Measurements from ENCODE around the gene RIMS4.

The RIMS4 gene

DNA sequence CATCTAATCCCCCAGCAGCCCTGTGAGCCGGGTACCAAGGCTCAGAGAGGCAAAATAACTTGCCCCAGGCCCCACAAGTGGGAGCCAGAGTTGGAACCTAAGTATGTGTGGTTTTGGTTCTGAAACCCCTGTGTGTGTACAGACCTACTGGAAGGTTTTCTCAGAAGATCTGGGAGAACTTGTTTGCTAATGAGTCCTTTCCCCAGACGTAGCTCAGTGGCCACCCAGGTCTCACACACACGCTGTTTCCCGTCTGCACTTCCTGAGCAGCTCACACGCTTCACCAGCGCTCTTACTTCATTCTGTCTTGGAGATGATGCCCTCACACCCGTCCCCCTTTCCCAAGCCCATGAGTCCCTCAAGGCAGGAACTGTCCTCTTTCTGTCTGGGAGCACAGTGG, 87.0 kb downstream of the RIMS4 start:
- DNase-seq, result no peak

DNA sequence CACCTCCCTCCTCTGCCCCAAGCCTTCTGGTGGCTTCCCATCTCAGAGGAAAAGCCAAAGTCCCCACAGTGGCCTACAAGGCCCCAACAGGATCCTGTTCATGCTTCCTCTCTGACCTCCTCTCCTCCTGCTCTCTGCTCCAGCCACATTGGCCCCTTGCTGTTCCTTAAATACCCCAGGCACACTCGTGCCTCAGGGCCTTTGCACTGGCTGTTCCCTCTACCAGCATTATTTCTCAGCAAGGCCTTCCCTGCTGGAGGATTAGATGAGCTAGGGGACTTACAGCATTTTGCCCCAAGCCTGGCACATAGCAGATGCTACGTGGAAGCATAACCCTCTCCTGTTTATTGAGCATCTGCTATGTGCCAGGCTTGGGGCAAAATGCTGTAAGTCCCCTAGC, 87.4 kb downstream of the RIMS4 start:
- no peak for DNase-seq

DNA sequence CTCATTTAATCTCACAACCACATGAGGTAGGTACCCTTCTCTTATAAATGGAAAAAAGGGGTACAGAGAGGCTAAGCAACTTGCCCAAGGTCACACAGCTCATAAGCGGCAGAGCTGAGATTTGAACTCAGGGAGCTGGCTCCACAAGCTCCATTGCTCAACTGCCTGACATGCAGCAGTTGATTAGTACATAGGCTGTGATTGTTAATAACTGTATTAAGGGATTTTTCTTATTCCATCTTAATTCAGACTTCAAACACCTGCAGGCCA, 88.6 kb downstream of the RIMS4 start:
- DNase-seq, result no peak

DNA sequence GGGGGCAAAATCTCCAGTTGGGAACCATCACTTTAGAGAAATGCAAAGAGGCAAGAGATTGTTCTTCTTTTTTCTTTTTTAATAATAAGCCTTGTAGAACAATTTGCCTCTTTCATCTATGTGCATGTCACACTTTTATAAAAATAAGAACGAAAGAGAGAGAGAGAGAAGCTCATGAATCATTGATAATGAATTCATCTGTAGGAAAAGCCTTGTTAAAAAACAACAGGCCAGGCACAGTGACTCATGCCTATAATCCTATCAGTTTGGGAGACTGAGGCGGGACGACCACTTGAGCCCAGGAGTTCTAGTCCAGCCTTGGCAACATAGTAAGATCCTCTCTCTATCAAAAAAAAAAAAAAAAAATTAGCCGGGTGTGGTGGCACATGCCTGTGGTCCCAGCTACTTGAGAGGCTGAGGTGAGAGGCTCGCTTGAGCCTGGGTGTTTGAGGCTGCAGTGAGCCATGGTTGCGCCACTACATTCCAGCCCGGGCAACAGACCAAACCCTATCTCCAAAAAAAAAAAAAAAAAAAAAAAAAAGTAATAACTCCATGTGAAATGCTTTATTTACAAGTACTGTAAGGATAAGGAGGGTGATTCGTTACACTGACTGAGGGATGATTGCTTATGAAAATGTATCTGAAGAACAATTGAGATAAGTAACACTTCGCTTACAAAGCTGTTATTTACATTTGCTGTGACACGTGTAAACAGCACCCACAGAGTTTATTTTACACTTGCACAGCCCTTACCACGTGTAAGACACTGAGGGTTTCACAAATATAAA, 89.2 kb downstream of the RIMS4 start:
- peak in 3 of 56 donors; percentile 7 to 59 (median 24) for DNase-seq

DNA sequence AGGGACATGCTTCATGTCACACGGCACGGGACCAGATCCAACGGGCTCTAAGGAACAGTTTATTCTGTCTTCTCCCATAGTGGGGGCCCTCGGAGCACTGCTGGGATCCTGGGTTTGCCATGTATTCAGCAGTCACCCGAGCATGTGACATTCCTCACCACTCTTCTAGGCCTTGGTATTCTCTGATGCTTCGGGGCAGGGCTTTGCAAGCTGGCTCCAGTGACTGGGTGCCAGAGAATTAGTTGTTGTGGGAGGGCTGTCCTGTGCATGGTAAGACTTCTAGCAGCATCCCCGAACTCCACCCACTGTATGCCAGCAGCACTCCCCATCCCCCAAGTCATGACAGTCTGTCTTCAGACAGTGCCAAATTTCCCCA, 89.7 kb downstream of the RIMS4 start:
- DNase-seq, result peak in 49 of 56 donors; percentile 15 to 83 (median 51)

DNA sequence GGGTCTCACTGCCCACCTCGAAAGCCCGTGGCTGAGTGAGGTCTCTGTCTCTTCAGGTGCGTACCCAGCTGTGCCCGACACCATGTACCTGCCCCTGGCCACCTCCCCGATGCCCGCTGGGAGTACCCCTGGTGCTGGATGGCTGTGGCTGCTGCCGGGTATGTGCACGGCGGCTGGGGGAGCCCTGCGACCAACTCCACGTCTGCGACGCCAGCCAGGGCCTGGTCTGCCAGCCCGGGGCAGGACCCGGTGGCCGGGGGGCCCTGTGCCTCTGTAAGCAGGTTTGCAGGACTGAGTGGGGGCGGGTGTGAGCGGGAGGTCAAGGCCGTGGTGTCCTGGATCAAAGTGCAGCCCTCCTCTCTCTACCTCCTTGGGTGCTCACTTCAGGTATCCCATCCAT, 90.5 kb downstream of the RIMS4 start:
- DNase-seq, result no peak

DNA sequence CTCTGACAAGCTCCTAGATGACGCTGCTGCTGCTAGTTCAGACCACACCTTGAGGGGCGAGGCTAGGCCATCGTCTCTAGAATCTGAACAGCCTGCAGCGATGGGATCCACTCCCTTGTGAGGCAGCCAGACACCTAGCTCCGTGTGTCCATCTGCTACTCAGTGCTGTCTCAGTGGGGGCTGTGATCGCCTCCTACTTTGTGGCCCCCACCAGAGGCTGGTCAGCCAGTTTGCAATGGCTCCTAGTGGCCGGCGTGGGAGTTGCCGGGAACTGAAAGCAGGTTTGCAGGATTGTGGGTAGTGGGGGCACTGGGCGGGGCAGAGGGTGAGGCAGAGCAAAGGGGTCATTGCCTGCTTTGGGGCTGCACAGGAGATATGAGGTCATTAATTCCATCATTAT, 92.4 kb downstream of the RIMS4 start:
- no peak for DNase-seq

DNA sequence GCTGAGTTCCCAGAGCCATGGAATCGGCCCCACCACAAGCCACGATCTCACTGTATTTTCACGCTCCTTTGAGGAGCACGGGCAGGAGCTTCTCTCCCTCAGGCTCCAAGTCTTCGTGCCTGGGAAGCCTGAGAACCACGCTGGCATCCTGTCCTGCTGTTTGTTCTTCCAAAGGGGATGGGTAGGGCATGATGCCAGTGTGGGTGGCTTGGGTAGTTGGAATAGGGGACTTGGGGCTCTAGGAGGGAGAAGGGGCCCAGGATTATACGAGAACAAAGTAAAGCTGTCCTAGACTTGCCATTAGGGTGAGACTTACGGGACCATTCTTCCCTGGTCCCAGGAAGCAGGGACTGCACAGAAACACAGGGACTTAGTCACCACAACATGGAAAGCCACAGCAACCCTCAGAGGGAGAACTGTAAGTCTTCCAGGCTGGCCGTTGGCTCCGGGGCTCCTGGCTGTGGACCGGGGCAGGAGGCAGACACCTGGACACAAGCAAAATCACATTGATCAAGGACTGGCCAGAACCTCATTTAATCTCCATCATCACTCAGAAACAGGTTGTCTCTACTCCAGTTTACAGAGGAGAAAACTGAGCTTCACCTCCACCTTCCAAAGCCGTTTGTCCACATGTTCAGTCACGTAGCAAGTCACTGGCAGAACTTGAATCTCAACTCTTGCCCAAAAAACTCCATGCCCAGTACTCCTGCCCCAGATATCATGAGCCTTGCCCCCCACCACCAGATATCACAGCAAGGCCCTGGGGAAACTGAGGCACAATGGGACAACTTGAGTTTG, 93.8 kb downstream of the RIMS4 start:
- peak in 1 of 56 donors; percentile 27 for DNase-seq

DNA sequence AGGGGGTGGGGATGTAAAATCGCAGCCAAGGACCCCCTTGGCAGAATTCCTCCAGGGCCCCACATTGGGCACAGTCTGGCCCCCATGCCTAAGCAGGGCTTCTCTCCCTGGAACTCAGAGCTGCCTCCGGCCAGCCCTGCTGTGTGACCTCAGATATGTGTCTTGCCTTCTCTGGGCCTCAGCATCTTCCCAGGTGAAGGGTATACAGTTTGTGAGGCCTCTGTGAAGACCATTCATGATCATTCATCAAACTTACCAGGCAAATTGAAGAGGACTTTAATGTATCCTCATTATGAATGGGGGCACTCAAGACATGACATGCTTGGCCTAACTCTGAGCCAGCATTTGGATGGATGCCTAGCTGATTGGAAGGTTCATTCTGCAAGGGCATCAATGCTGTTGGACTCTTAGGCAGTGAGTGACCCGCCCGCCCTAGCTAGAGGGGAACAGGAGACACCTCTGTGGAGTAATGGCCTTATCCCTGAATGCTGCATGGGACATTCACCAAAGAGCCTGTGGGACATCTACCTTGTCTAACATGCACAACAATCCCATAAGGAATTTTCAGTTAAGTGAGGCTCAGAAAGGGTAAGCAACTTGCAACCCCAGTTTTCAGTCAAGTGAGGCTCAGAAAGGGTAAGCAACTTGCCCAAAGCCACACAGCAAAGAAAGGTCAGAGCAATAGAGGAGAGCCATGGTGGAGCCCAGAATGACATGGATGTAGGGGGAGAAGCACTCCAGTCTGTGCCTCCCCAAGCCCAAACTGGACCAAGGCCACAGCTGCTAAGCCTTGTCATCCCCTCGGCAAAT, 94.6 kb downstream of the RIMS4 start:
- DNase-seq, result no peak

DNA sequence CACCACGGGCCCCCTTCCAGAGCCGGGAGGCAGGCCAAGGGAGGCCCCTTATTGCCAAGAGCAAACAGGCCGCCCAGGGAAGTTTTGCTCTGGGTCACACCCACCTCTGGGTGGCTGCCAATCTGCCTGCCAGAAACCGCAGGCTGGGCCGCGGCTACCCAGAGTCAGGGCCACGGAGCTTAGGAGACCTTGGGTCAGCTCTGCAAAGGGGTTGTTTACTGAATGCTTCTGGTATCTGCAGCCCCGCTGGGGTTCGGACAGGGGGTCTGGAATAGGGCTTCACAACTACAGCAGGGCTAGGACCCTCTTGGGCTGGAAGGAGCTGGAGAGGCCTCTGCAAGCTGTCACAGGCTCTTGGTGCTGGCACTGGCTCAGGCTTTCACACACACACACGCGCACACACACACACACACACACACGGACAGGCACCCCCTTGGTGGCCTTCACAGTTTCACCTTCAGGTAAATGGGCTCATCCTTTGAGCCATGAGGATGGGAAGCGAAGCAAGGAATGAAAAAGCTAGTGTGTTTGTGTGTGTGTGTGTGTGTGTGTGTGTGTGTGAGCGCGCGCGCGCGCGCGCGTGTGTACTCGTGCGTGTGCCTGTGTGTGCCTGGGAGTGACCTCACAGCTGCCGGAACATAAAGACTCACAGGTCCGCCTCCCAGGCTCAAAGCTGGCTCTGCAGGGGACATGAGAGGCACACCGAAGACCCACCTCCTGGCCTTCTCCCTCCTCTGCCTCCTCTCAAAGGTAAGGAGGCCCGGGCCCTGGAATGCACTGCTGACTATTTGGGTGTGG, 95.4 kb downstream of the RIMS4 start, which contains the start of gene CCN5:
CCN5 (plus strand) TSS at position 669 of the 798 bp plus-strand sequence; CDS start at position 691, 22 bp downstream.
- peak in 48 of 56 donors; percentile 11 to 79 (median 50) for DNase-seq

DNA sequence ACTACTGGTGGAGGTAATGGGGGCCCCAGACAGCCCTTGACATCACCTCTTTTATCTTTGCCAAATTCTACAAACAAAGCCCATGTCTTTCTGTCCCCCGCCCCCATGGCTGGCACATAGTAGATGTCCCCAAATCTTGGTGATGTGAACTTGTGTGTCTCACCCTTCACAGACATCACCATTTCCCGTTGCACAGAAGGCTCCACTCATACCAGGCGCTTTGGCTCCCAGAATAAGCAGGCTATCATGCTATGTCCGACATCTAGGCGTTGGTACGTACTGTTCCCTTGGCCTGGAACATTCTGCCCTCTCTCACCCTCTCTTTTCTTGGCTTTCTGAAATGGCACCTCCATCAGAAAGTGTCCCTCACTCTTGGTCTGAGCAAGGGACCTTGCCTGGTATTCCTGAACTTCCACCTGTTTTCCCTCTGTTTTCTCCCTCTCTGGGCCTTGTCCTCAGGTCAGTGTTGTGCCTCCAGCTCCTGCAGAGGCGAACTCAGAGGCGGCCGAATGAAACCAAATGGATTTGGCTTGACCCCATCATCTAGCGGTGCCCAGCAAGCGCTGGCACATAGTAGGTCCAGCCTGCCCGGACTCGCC, 96.1 kb downstream of the RIMS4 start:
- no peak for DNase-seq

DNA sequence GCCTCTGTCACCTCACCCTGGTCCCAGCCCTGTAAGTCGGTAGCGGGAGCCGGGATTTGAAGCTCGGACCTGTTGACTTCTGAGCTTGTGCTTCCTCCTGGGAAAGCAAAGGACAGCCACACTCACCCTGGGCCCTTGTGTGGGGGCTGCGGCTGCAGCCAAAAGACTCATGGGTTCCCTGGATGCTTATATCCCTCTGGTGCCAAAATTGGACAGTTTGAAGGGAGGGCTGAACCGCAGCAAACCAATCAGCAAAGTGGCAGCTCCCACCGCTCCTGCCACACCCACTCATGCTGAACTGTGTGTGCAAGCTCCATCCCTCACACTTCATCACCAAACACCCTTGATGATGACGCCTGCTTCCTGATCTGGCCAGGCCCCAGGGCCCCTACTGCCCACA, 99.1 kb downstream of the RIMS4 start:
- no peak for DNase-seq

DNA sequence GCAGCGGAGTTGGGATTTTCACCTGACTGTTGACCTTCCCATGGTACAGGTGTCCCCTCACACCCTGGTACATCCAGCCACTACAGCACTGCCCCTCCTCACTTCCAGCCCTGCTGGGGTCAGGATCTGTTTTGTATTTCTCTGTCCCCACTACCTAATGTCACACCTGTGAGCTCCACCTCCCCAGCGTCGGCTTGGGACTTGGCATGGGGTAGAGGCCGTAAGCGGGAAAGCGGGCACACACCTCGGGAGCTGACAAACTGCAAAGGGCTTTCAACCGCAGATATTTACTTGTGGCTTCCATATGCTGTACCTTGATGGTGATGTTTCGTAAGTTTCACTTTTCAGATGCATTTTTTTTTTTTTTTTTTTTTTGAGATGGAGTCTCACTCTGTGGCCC, 100.5 kb downstream of the RIMS4 start:
- no peak for DNase-seq

DNA sequence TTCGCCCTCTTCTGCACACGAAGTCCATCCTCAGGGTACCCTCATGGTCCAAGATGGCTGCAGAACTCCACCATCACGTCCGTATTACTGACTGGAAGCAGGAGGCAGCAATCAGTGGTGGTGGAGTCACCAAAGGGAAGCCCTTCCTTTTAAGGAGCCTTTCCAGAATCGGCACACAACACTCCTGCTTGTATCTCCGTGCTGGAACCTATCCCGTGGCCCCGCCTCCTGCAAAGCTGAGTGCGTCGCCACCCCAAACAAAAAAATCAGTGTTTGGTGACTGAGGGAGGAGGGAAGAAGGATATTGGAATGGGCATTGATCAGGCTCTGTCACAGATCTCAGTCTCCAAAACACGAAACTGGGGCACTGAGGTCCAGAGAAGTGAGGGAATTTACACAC, 101.0 kb downstream of the RIMS4 start:
- DNase-seq, result no peak

DNA sequence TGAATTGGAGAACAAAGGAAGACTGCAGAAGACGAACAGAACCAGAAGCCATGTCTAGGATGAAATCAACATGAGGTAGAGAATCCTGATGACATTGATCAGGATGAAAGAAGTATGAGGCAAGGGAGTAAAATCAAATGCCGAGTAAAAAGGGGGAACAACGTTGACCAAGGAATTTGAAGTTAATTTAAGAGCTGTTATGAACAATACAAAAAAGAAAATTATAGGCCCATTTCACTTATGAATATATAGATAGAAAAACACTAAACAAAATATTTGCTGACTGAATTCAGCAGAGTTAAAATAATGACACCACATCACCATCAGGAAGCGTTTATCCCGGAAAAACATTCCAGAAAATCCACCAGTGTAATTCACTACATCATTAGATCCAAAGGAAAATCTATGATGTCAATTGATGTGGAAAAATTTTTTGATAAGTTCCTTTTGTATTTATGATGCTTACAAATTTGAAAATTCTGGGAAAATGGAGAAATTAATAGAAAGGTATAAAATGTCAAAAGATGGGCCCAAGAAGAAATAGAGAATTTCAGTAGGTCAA, 103.2 kb downstream of the RIMS4 start:
- DNase-seq, result no peak

DNA sequence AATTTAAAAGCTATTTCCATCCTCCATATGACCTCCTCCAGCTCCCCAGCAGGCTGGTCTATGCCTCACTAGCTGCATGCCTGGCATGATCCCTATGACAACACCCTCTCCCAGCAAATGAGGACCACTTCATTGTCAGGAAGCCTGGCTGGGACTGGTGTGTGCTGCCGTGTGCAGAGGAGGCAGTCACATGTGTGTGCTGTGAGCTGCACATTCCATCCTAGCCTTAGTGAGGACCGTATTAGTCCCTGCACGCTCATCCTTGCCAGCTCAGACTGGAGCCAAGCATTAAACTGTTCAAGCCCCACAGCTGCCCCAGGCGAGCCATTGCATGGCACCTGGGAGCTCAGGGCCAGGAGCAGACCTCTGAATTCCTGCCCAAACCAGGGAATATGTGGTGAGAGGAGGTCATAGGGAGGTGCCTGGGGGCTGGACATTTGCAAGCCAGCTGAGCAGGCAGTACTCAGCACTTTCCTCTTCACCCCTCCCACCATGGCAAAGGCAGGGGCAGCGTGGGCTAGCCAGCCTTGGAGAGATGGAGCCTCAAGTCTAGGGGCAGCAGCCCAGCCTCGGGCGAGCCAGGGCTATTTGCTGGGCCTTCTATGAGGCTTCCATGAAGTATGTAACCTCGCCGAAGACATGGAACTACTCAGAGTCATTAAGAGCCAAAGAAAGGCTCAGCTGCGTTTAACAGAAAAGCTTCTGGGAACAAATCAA, 103.9 kb downstream of the RIMS4 start:
- DNase-seq, result peak in 1 of 56 donors; percentile 12

DNA sequence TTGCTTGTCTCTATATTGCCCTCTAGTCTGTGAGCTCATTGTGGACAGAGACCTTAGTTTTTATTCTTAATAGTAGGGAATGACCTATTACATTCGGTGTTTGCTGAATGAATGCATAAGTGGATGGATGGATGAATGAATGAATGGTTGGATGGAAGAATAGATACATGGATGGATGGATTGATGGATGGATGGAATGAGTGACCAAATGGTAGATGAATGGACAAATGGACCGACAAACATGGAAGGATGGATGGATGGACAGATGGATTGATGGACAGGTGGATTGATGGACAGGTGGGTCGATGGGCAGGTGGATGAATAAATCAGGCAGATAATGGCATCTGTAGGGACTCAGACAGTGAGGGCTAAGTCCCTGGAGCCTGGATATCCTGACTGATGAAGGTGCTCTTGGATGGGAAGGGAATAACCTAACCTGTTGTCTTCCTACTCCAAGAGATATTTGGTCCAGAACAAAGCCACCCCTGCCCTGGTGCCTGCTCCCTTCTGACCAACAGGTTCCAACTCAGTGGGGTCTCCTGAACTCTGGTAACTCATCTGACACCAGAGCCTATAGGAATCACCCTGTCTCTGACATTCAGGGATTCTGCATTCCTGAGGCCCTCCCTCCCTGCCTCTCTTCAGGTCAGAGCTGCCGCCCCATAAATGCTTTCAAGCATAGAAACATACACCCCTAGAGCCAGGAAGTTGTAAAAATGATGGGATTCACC, 104.8 kb downstream of the RIMS4 start:
- DNase-seq, result no peak

DNA sequence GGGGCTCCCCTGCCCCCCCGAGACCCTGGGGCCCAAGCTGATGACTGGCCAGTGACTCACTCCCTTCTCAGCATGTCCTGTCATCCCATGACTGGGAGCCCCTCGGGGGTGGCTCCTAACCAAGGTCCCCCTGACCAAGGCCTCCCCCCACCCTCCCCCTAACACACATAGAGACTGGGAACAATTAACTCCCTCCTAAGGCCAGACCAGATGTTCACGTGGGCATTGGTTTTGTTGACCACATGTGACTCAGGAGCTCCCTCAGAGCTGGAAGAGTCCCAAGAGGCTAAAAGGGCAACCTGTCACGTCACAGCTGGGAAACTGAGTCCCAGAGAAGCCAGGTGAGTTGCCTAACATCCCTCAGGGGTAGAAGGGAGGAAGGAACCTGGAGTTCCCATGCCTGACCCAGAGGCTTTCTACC, 105.8 kb downstream of the RIMS4 start:
- DNase-seq, result peak in 1 of 56 donors; percentile 32

DNA sequence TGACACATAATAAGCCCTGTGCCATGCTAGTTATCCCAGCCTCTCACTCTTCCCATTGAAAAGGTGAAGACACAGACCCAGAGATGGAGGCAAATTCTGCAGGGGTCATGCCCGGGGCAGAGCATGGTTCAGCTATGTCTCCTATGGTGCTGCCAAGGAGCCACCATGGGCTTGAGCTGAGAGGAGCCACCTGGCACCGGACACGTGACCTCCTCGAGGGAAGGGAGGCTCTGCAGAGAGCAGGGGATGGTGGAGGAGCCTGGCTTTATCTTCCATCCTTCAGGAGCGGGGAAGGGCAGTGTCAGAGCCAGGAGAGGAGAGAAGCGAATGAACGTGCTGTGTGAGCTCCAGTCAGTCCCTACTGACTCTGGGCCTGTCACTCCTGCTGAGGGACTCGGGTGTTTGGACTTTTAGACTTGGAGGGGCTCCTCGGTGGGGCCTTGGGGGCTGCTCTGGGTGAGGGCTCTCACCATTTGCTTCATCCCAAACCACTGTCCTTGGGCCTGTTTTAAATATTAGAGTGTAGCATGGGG, 106.3 kb downstream of the RIMS4 start:
- no peak for DNase-seq

Data from nucleus accumbens (tissue), 56 donors.